Iris pigment epithelial cell (primary cell): ENCODE results near the gene EPHA4.
A peak's percentile ranks its signal among the peaks of the same experiment; 100 is the strongest.

Experiments
- DNase-seq: peaks from one replicate; pipeline ENCODE4 v3.0.0-alpha.2; 2011; ENCODE audit warnings: low read depth

The EPHA4 gene

DNA sequence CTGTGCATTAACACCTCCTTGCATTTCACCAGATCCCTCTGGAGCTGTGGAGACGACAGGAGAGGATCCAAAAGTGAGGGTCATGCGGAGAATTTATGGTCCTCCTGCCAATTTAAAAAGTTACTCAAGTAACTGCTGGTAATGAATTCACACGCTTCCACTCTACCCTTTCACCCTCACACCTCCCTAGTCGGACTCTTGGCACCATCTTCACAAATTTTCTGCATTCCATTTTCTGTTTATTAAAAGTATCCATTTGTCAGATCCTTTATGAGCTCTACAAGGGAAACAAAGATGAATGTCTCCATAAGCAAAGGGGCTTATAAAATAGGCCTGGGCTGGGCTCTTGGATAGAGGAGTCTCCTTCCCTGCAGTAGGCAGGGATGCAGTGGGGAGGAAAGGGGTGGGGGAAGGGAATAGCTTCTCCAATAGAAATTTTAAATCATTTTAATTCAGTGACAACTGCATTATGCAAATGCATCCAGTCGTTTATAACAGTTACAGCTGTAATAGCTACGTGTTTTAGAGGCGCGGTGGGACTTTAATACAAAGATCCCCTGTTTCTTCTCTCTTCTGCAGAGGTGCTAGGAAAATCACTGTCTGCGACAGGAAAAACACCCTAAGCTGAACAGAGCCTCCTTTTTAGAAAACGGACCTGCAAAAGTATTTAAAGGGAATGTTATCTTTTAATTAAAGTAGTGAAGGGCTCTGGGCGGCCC lies 132.2 kb downstream of the EPHA4 start:
- no peak for DNase-seq

DNA sequence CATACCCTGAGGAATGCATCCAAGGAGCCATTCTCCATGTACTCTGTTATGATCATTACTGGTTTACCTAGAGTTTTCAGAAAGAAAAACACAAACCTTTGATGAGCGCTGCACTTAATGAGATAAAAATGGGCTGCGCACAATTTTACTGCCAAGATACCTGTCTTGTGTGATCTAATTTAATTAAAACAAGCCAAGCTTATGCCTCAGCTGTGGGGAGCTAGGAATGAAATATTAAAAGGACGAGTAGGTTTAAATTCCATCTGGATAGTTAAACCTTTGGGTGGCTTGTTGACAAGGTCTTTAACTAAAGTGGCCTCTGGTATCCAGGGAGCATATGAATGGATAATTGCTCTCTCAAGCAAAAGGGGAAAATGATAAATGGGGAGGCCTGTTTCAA lies 135.0 kb downstream of the EPHA4 start:
- DNase-seq: no peak

DNA sequence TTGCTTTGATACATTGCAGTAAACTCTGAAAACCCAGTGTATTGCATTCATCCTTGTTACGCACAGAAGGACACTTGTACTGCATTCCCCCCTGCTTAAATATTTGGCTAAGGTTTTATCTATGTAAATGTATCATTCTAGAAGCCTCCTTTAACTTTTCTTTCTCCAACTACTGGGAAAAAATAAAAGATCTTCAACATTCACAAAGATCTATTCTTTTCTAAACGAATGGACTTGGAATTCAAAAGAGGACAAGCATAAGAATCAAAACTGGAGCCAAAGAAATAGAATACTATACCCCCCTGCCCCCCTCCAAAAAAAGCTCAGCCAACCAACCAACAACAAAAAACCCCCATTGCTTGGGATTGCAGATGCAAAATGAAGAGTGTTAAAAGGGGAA lies 136.9 kb downstream of the EPHA4 start:
- DNase-seq: no peak

DNA sequence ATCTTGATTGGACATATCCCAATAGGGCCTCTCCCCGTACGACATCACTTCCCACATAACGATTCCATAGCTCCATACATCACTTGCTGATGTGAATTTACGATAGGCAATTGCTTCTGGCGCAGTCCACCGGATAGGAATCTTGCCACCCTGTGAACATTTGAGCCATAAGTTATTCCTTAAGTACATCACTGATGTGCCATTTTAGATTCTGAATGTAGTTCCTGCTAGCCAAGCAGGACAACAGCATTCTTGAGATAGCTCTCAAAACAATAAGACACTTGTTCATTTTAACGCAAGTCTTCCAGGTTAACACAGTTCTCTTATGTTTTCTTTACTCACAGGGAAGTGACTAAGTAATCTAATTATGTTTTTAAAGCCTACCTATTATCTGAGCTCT lies 138.0 kb downstream of the EPHA4 start:
- no peak for DNase-seq

DNA sequence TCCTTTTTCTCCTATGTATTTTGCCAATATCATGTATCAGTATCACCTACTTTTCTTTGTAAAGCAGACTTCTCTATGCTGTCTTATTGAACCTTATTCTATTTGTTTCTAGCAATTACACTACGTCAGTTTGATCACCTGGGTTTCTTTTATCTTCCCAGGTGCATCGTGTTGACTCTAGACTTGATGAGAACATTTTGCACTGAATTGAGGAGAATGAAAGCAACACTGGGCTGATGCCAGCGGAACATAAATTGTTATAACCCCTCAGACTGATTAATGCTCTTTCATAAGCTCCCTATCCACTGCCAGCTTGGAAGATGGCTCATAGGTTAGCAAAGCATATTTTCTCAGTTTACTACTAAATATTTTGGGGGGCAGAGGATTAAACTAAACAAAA lies 140.6 kb downstream of the EPHA4 start:
- DNase-seq: no peak

DNA sequence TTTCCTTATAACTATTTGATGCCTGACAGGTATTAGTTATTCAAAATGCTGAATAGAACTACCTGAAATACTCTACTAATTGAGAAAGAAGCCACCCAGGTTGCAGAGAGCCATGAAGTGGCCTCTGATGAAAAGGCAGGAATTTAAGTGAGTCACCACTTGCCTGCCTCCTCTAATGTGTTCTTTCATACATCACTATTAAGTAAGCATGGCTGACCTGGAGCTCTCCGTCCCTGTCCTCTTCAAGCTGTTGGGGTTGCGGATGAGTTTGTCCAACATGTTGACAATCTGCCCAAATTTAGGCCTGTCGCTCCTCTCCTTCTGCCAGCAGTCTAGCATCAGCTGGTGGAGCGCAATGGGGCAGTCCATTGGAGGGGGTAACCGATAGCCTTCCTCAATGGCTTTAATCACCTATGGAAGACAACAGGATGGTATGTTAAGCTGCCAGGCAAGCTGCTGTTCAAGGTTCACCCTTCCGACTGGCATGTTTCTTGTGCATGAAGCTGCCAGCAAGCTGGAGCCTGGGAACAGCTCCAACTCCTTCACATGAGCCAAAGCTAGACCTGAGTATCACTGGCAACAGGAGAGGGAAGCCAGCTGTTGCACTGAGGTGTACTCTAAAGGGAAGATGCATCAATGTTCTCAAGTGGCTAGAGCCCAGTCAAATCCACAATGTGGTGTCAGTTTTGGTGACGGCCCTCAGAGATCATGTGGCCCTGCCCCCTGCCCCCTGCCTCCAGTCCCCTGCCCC lies 142.2 kb downstream of the EPHA4 start:
- DNase-seq: peak; percentile 56

DNA sequence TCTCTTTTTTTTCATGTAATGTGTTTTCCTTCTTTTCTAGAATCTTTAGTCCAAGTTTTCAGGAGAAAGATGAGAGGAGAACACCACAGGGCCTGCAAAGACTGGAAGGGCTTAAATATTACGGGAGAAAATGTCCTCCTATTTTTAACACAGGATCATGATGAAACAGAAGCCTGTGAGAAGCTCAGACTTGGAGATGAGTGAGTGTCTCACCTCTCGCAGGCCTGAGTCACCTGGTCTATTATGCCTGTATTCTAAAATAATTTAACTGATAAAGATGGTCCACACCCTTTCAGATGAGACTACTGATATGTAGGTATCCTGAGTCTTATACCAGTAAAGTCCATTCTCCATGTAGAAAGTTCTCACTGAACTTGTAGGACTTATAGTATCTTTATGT lies 143.2 kb downstream of the EPHA4 start:
- no peak for DNase-seq

DNA sequence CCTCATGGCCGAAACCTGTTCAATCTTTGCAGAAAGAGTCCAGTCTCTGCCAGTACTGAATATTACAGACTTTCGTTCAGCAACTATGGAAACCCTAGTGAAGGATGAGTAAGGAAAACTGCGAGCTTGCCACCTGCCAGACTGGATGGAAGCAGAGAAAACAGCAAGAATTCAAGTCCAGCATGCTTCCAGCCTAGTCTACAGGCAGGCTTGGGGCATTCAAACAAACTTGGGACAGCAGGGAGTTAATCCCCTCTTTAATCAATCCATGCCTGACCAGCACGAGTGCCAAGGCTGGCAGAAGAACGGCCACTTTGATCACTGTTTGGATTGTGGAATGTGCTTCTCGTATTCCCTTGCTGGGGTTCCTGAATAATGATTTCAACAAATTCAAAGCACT lies 145.2 kb downstream of the EPHA4 start:
- no peak for DNase-seq

DNA sequence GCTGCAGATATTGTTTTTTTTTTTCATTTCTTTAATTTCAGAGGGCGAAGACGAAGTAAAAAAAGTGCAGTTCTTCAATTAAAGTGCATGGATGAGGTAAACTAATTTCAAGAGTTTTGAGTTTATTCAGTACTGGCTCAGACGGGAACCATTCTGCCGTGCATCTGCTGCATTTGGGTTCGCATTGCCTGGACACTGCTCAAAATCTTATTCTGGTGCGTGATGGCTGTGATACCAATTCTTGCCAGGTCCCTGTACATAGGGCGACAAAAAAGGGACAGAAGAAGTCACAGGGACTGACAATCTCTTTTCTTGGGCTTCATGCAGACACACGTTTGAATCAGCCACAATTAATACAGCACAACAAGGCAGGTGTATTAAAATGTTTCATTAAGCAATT lies 146.2 kb downstream of the EPHA4 start:
- DNase-seq: no peak

DNA sequence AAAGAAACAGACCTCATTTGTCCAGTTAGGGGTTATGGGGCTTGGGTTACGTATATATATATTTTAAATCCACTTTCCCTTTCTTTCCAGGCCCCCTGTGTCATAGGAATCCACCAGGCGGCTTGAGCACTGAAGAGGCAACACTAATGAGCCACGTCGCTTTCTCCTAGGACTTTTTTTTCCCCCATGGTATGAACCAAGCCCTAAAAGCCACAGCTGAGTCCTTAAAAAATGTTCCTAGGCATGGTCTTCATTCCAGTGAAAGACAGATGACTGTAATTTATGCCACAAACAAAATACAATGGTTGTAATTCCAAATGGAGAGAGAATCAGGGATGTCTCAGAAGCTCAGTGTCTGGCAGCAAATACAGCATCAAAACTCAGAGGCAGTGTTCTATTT lies 146.8 kb downstream of the EPHA4 start:
- no peak for DNase-seq

DNA sequence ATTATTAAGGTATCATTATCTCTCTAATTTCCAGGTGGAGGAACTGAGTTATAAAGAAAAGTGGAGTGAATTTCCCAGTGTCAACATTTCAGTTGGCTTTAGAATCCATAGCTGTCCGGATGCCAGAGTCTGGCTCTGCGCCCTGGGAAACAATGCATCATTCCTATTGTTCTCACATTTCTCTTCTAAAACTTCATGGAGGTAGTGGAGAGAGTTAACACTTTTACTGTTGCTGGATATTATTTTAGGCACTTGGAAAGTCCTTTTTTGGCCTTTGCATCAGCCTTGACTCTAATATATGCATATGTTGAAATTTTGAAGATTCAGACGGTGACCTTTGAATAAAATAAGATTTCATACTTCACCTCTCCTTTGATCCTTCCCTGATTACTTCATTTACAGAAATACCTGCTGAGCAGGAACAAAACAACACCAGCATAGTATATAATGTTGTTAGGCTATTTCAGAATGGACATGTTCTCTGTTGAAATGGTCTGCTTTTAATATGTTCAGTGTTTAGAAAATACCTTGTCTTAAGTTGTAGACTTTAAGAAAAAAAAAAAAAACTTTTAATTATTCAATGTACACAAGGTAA lies 148.8 kb downstream of the EPHA4 start:
- DNase-seq: peak; percentile 21

DNA sequence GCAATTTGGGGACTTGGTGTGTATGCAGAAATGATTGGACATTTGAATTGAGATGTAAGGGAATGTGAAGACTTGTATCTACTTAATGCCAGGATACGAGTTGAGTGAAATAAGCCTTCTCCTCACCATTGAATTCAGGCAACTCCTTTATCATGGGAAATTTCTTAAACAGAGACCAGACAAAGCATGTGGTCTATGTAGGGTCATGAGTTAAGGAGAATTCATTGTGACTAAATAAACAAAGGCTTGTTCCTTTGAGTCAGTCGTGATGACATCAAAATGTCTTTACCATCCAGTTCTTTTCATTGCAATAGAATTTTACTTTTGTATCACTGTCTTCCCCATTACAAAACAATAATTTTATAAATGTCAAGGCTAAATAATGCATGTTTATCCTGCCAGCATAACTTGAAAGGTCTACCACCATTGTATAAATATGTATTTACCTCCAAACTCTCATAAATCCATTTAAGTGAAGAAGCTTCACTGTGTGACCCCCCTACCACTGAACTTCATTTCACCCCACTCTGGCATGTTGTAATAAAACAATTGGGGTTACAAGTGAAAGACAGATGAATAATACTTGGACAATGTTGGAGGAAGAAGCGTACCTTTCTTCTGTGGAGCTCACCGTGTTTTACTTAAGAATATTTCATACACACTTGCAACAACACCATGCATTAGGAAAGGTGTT lies 149.4 kb downstream of the EPHA4 start:
- DNase-seq: peak; percentile 59

DNA sequence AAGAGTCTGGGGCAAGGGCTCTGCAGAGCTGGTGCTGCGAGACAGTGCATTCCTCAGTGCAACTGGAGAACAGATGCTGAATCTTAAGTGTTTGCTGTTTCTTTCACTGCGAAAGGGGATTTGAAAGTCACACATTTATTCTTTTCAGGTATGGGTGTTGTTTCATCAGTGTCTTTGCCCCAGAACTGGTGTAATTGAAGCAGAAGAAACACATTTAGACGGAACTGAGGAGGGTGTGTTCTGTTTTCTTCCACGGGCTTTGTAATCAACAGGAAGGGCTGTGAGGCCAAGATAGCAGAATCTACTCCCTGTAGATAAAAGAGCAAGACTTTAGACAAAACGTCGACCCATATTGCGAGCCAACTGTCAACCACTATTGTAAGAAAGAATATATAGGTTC lies 151.9 kb downstream of the EPHA4 start:
- DNase-seq: no peak

DNA sequence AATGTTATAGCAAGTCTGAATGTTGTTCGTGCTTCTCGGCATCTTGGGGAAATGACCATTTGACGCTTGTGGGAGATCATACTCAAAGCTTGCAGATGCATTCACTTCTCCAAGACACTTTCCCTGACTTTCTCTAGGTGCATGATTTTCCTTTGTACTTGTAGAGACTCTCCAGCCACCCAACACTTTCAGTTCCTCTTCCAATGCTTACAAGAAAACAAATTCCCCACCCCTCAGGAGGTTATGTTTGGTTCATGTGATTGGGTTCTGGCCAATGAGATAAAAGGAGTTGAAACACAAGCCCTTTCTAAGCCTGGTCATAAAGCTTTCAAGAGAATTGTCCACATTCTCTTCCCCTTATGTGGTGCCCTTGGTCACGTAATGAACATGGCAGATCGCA lies 156.3 kb downstream of the EPHA4 start:
- no peak for DNase-seq

DNA sequence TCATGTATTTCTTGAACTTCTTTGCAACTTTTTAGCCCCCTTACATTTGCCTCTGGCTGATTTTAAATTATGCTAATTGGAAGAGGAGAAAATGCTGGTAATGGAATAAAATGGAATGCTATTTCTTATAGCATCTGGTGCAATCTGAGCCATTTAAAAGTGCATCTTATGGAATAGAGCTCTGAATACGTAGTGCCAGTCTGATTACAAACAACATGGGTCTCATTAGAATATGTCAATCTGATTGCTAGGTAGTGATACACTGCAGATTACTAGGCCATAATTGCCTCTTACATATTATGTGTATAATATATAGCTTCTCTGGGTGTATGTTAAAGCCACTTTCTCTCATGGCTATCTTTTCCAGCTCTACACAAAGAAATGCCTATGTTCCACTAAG lies 159.1 kb downstream of the EPHA4 start:
- DNase-seq: no peak

DNA sequence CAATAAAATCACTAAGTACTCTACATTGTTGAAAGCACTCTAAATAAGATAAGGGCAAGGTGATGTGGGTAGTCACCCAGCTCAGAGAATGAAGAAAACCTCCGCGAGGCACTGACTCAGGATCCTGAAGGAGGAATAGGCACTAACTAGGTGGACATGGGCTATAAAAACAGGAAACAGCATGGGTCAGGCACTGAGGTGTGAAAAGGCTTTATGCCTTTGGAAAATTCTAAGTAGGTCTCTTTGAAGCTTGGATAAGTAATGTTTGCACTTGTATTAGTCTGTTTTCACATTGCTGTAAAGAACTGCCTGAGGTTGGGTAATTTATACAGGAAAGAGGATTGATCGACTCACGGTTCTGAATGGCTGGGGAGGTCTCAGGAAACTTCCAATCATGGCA lies 161.6 kb downstream of the EPHA4 start:
- DNase-seq: no peak

DNA sequence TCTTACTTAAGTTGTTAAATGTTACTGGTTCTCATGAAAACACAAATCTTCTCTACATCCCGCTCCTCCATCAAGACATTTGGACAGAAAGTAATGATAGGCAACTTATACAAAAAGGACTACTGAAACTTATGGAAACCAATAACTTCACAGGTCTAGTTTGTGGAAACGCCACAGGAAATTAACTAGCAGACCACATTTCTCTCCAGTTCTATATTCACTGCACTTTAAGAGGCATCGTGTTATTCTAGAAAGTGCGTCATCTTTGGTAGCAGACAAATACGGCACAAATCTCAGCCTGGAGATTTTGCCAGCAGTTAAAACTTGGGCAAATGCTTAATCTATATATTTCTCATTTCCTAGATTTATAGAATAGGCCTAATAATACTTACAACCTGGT lies 164.3 kb downstream of the EPHA4 start:
- no peak for DNase-seq

DNA sequence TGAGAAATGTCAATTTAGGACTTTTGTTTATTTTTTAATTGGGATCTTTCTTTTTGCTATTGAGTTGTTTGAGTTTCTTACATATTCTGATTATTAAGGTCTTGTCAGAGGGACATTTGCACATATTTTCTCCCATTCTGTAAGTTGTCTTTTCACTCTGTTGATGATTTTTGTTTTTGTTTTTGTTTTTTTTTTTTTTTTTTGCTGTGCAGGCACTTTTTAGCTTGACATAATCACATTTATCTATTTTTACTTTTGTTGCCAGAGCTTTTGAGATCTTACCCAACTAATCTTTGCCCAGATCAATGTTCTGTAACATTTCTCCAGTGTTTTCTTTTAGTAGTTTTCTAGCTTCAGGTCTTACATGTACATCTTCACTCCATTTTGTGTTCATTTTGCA lies 166.6 kb downstream of the EPHA4 start:
- DNase-seq: no peak

DNA sequence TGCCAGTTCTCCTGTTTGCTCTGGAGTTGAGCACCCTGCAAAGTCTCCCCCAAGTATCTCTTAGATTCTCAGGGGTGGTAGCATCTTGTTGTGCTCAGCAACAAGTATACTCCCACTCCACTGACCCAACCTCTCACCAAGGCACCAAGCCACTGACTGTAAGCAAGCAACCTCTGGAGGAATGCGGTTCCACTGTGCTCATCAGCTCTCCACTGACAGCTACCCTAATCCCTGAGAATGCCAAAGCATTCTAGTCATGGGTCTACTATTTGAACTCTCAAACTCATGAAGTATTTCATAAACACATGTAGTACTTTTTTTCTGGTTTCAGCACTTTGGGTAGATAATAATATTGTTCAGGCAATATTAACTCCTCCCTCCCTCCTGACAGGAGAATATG lies 170.0 kb downstream of the EPHA4 start:
- peak; percentile 98 for DNase-seq

DNA sequence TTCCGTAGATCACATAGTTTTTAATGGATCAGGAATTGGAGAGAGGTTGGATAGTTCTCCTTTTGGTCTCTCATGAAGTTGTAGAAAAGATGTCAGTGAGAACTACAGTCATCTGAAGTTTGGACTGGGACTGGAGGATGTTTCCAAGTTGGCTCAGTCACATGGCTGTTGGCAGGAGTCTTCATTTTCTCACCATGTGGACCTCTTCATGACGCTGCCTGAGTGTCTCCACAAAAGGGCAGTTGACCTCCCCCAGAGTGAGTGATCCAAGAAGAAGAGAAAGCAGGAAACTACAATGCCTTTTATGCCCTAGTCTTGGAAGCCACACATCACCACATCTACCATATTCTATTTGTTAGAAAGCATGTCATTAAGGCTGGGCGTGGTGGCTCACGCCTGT lies 171.7 kb downstream of the EPHA4 start:
- no peak for DNase-seq

DNA sequence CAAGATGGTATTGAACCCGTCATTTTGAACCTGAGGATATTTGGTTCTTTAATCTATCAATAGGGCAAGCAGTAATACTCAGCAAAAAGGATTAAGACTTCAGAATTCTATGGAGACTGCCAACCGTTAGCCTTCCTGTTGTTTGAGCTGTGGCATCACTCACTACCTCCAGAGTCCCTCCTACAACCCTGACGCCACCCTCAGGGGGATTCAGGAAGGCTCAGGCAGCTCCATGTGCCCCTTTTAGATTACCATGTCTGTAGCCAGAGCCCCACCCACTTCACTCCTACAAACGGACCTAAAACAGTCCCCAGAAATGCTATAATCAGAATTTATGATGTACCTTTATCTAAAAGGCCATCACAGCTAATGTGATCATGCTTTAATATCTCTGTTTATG lies 172.9 kb downstream of the EPHA4 start:
- DNase-seq: no peak

DNA sequence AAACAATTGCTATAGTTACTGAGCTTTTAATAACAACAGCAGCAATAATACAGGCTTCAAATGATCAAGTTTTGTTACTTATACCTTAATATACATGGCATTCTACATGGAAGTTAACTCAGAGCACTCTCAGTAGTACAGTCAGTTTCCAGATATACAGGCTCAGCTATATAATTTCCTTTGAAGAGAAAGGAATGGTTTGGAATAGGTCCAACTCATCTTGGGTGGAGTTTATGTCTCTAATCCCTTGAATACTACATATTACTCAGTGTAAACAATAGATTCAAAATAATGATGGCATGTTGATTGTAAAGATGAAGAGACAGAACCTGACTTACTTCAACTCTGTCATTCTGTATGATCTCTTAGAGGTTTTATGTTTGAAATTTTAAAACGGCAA lies 174.9 kb downstream of the EPHA4 start:
- DNase-seq: peak; percentile 43
